ENCODE data around the gene CNST.

The CNST gene

DNA sequence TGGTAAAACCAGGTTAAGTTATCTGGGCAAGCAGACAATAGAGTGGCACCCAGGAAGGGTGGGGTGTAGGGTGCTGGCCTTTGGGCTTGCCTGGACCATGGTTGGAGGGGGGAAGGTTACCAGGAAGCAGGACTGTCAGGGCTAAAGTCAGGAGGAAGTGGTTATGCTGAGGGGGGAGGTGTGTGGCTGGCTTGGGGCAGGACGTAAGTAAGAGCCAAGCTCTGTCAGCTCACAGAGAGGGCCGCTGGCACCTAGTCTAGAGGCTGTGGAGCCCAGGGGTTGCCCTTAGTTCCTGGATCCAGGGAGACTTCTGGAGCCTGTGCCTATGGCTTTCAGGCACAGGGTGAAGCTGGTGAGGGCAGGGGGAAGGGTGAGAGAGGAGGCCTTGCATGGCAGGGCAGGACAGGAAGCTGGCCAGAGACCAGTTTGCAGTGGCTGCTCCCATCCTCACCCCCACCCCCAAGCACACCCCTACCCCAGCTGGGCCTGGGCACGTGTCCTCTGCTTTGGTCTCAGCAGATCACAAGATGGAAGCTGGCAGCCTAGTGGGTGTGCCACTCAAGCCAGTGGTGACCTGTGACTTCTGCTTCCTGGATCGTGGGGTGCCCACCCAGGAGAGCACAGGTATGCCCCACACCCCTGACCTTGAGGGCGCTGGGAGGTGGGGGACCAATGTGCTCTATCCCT, 38.7 kb upstream of the CNST start:
- TF ChIP-seq, protein P1, sequence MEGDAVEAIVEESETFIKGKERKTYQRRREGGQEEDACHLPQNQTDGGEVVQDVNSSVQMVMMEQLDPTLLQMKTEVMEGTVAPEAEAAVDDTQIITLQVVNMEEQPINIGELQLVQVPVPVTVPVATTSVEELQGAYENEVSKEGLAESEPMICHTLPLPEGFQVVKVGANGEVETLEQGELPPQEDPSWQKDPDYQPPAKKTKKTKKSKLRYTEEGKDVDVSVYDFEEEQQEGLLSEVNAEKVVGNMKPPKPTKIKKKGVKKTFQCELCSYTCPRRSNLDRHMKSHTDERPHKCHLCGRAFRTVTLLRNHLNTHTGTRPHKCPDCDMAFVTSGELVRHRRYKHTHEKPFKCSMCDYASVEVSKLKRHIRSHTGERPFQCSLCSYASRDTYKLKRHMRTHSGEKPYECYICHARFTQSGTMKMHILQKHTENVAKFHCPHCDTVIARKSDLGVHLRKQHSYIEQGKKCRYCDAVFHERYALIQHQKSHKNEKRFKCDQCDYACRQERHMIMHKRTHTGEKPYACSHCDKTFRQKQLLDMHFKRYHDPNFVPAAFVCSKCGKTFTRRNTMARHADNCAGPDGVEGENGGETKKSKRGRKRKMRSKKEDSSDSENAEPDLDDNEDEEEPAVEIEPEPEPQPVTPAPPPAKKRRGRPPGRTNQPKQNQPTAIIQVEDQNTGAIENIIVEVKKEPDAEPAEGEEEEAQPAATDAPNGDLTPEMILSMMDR (conservative IDR thresholded peaks at IDR 0.05; ENCODE audit: control insufficient read depth, insufficient read depth, low read depth, low read length) = no peak
- DNase-seq (ENCODE audit: low read depth) = no peak
- H3K4me3 ChIP-seq (ENCODE audit: control insufficient read depth, low read depth, low read length) = no peak overlapping the region

DNA sequence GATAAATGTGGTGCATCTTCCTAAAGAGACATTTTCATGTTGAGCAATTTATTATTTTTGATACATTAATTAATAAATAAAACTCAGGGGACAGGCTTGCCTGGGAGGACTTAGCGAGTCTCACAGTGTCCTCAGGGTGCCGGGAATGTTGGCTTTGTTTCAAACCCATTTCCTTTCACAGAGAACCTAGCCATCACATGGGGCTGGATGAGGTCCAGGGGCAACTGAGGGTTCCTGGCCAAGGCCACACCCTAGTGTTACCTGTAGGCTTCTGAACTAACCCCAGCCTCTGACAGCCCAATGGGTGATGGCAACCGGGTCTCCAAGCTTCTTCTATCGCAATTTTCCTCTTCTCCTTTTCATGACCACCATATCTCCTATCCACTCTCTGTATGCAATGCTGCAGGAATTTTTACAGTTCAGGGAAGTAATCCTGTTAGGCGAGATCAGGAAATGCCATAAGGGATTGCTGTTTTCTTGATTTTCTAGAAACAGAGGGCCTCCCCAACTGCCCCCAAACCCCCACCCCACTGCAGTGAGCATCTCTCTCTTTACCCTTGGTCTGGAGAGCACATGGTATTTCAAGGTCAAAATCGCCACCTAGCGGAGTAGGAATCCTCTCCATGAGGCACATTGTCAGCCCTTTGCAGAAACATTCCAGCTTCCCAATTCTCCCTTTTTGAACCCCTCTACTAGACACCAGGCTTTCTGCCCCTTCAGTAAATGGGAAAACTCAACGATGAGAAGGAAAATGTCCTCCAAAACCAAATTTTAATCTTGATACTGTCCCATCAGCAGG, 37.1 kb upstream of the CNST start:
- TF ChIP-seq, protein P1 (conservative IDR thresholded peaks at IDR 0.05; ENCODE audit: control insufficient read depth, insufficient read depth, low read depth, low read length) = no peak
- H3K4me3 ChIP-seq (ENCODE audit: control insufficient read depth, low read depth, low read length) = no peak overlapping the region
- DNase-seq (ENCODE audit: low read depth) = no peak

DNA sequence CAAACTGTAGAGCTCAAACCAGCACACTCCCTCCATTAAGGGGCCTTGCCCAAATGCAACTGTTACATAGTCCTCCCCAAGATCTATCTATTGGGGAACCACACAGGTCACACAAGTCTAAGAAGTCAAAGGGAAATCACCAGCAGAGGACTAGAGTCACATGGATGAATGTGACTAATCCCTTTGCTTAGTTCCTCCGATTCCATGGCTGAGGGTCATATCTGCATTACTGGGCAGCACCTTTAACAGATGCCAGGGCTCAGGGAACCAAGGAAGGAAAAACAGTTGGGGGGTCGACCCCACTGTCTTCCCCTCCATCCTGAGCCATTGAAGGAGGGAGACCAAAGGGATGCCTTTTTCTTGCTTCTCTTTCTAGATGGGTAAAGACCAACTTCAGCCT, 35.8 kb upstream of the CNST start:
- TF ChIP-seq, protein P1 (conservative IDR thresholded peaks at IDR 0.05; ENCODE audit: control insufficient read depth, insufficient read depth, low read depth, low read length) = no peak
- H3K4me3 ChIP-seq (ENCODE audit: control insufficient read depth, low read depth, low read length) = no peak overlapping the region
- DNase-seq (ENCODE audit: low read depth) = no peak

DNA sequence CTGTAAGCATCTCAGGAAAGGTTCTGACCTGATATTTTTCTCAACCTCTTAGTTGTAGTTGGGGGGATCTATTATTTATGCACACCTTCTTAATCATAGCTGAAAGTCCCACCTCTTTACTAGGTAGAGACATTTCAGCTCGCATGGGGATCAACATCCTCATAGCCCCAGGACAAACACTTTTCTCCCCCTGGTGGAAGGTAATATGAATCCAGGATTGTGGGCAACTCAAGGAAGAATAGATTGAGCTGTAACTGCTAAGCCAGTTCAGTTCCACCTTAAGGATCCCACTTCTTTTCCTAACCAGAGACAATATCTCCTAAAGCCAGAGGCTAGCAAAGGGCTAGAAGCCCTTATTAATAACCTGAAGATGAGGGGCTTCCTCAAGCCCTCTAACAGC, 33.7 kb upstream of the CNST start:
- no peak for DNase-seq (ENCODE audit: low read depth)
- TF ChIP-seq, protein P1 (conservative IDR thresholded peaks at IDR 0.05; ENCODE audit: control insufficient read depth, insufficient read depth, low read depth, low read length) = peak; percentile 5
- H3K4me3 ChIP-seq (ENCODE audit: control insufficient read depth, low read depth, low read length) = no peak overlapping the region

DNA sequence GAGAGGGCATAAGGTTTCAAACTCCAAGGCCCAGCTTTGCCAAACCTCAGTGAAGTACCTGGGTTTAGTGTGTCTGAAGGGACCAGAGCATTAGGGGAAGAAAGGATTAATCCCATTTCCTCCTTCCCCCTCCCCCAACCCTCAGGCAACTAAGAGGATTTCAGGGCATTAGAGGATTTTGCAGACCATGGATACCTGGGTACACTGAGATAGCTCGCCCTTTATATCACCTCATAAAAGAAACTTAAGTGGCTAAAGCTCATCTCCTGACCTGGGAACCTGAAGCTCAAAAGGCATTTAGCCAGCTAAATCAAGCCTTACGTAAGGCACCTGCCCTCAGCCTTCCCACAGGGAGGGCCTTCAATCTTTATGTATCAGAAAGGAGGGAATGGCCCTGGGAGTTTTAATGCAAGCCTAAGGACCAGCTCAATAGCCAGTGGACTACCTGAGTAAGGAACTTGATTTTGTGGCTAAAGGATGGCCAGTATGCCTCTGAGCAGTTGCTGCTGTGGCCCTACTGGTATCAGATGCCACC, 32.8 kb upstream of the CNST start:
- no peak for DNase-seq (ENCODE audit: low read depth)
- TF ChIP-seq, protein P1 (conservative IDR thresholded peaks at IDR 0.05; ENCODE audit: control insufficient read depth, insufficient read depth, low read depth, low read length) = no peak
- H3K4me3 ChIP-seq (ENCODE audit: control insufficient read depth, low read depth, low read length) = no peak overlapping the region

DNA sequence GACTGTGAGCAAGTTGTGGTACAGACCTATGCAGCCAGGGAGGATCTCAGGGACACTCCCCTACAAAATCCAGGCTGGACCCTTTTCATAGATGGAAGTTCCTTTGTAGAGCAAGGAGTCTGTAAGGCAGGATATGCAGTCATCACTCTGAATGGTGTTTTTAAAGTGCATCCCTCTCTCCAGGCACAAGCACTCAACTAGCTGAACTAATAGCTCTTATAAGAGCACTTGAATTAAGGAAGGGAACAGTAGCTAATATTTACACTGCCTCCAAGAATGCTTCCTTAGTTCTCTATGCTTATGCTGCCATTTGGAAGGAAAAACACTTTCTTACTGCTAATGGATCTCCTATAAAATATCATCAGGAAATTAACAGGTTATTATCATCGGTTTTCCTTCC, 32.1 kb upstream of the CNST start:
- TF ChIP-seq, protein P1 (conservative IDR thresholded peaks at IDR 0.05; ENCODE audit: control insufficient read depth, insufficient read depth, low read depth, low read length) = no peak
- no peak for DNase-seq (ENCODE audit: low read depth)
- no peak overlapping the region for H3K4me3 ChIP-seq (ENCODE audit: control insufficient read depth, low read depth, low read length)
